HCT116 (cell line): ENCODE data around the gene ADK. TPM values are rescaled to one million over a fixed set of nuclear protein-coding genes. Genes with fewer than 3 reads are reported as not detected.

Source experiments
- ATAC-seq: fragments of 200-7000 bp; cut with Tn5 transposase; 2 replicates; pipeline ENCODE4 v1.9.1; 2020; ENCODE audit warnings: mild to moderate bottlenecking, moderate library complexity
- BruUV-seq: library from RNA; stranded (reverse); fragments of 400-500 nt; replicated peaks from 2 replicates; lab custom pipeline; 2021; lab: Mats Ljungman, UMichigan
- CTCF ChIA-PET: fragments of 300-600 bp; sonication (Branson Sonifier 250); formaldehyde crosslinking; loops from one replicate; lab custom pipeline; 2021; ENCODE audit warnings: antibody characterized with exemption; lab: Charles Lee
- POLR2A ChIA-PET: fragments of 300-600, 350-600 bp; sonication (Branson Sonifier 250); formaldehyde crosslinking; loops from one replicate; lab custom pipeline; 2021; ENCODE audit warnings: antibody characterized with exemption; lab: Charles Lee
- RAD21 ChIA-PET, 2 experiments: fragments of 300-600 bp; sonication (Branson Sonifier 250); formaldehyde crosslinking; loops; one replicate each; lab custom pipeline; 2023; ENCODE audit warnings: low total read pairs in 2 of 2; ENCODE audit not compliant: uncharacterized antibody in 2 of 2, unreplicated experiment in 2 of 2, low non-redundant PET in 1 of 2; lab: Charles Lee
- DNase-seq: peaks from one replicate; pipeline ENCODE4 v3.0.0-alpha.2; 2010; ENCODE audit warnings: low read depth, low spot score
- H2AFZ ChIP-seq: fragments of 200-600 bp; shearing (Covaris generic), sonication (generic); 2 replicates; pipeline ENCODE4 v1.6.1; 2017; ENCODE audit warnings: low read depth, mixed run types, mixed read lengths, antibody characterized with exemption, low read length; ENCODE audit not compliant: poor library complexity, severe bottlenecking
- H3K27ac ChIP-seq: 2 replicates; pipeline ENCODE4 v1.5.1; 2012; ENCODE audit warnings: low read depth, low read length
- H3K27me3 ChIP-seq: fragments of 200-600 bp; sonication (generic); 2 replicates; pipeline ENCODE4 v1.6.1; 2016; ENCODE audit warnings: mixed run types, low read length, mixed read lengths; ENCODE audit not compliant: insufficient read depth
- H3K36me3 ChIP-seq, 2 experiments: fragments of 200-500 bp in 1 of 2; fragments of 200-600 bp in 1 of 2; sonication (Bioruptor generic) in 1 of 2; sonication (generic) in 1 of 2; 2 replicates each; pipeline versions ENCODE4 v1.5.1 to v1.6.1; 2014 to 2016; ENCODE audit warnings: low read length in 2 of 2, inconsistent platforms in 1 of 2, mixed read lengths in 1 of 2, mixed run types in 1 of 2; ENCODE audit not compliant: insufficient read depth in 2 of 2, control insufficient read depth in 1 of 2
- H3K4me1 ChIP-seq, 2 experiments: fragments of 200-600 bp in 1 of 2; sonication (generic) in 1 of 2; 2 replicates each; pipeline versions ENCODE4 v1.5.1 to v1.6.1; 2012 to 2017; ENCODE audit warnings: low read length in 2 of 2, inconsistent platforms in 1 of 2, mild to moderate bottlenecking in 1 of 2, mixed read lengths in 1 of 2, mixed run types in 1 of 2, moderate library complexity in 1 of 2; ENCODE audit not compliant: insufficient read depth in 2 of 2, control insufficient read depth in 1 of 2
- H3K4me2 ChIP-seq: fragments of 200-600 bp; sonication (generic); 2 replicates; pipeline ENCODE4 v1.6.1; 2017; ENCODE audit warnings: mixed run types, low read length, mixed read lengths
- H3K4me3 ChIP-seq, 2 experiments: fragments of 200-600 bp in 1 of 2; sonication (generic) in 1 of 2; replicated peaks in 1 of 2; 2 replicates each; pipeline ENCODE4 v1.5.1; 2011 to 2016; ENCODE audit warnings: low read length in 2 of 2, control low read depth in 1 of 2, low read depth in 1 of 2, mild to moderate bottlenecking in 1 of 2, mixed read lengths in 1 of 2, mixed run types in 1 of 2
- H3K79me2 ChIP-seq: fragments of 200-600 bp; sonication (generic); 2 replicates; pipeline ENCODE4 v1.6.1; 2017; ENCODE audit warnings: mild to moderate bottlenecking, mixed run types, low read length, moderate library complexity, mixed read lengths; ENCODE audit not compliant: insufficient read depth
- H3K9ac ChIP-seq: fragments of 200-600 bp; sonication (generic); 2 replicates; pipeline ENCODE4 v1.6.1; 2016; ENCODE audit warnings: low read length, mixed read lengths
- H3K9me2 ChIP-seq: fragments of 200-600 bp; sonication (generic), shearing (Covaris generic); 2 replicates; pipeline ENCODE4 v1.6.1; 2017; ENCODE audit warnings: mixed run types, mild to moderate bottlenecking, moderate library complexity; ENCODE audit not compliant: insufficient read depth
- H3K9me3 ChIP-seq, 2 experiments: fragments of 200-500 bp in 1 of 2; fragments of 200-600 bp in 1 of 2; sonication (Bioruptor generic) in 1 of 2; sonication (generic) in 1 of 2; 2 replicates each; pipeline ENCODE4 v1.6.1; 2014 to 2017; ENCODE audit warnings: low read length in 2 of 2, mixed read lengths in 2 of 2, inconsistent platforms in 1 of 2, low read depth in 1 of 2, mild to moderate bottlenecking in 1 of 2, mixed run types in 1 of 2, moderate library complexity in 1 of 2; ENCODE audit not compliant: control insufficient read depth in 1 of 2, insufficient read depth in 1 of 2
- H4K20me1 ChIP-seq: fragments of 200-600 bp; sonication (generic), shearing (Covaris generic); 2 replicates; pipeline ENCODE4 v1.6.1; 2017; ENCODE audit warnings: mixed run types, mild to moderate bottlenecking, moderate library complexity; ENCODE audit not compliant: insufficient read depth
- CBX3 ChIP-seq: IDR thresholded peaks from 2 replicates; pipeline ENCODE4 v1.6.1; 2012; ENCODE audit warnings: low read depth
- CEBPB ChIP-seq: IDR thresholded peaks from 2 replicates; pipeline ENCODE4 v1.6.1; 2012; ENCODE audit warnings: low read depth
- ELF1 ChIP-seq: IDR thresholded peaks from 2 replicates; pipeline ENCODE4 v1.6.1; 2012; ENCODE audit warnings: low read depth, borderline replicate concordance
- EZH2phosphoT487 ChIP-seq: fragments of 200-600 bp; IDR thresholded peaks from 2 replicates; pipeline ENCODE4 v1.6.1; 2018; ENCODE audit warnings: antibody characterized with exemption, borderline replicate concordance
- FOSL1 ChIP-seq: IDR thresholded peaks from 2 replicates; pipeline ENCODE4 v1.6.1; 2012; ENCODE audit warnings: low read depth
- JUND ChIP-seq: IDR thresholded peaks from 2 replicates; pipeline ENCODE4 v1.6.1; 2012
- RAD21 ChIP-seq: IDR thresholded peaks from 2 replicates; pipeline ENCODE4 v1.6.1; 2012; ENCODE audit warnings: low read depth, mild to moderate bottlenecking
- SIN3A ChIP-seq: IDR thresholded peaks from 2 replicates; pipeline ENCODE4 v1.6.1; 2012; ENCODE audit warnings: low read depth
- SP1 ChIP-seq: IDR thresholded peaks from 2 replicates; pipeline ENCODE4 v1.6.1; 2012; ENCODE audit warnings: low read depth
- SRF ChIP-seq: IDR thresholded peaks from 2 replicates; pipeline ENCODE4 v1.6.1; 2012; ENCODE audit warnings: low read depth
- TCF7L2 ChIP-seq: IDR thresholded peaks from 2 replicates; pipeline ENCODE4 v1.7.0; 2011; ENCODE audit warnings: borderline replicate concordance, inconsistent platforms; ENCODE audit not compliant: insufficient read depth, insufficient read length; ENCODE audit errors: extremely low read depth
- YY1 ChIP-seq: IDR thresholded peaks from 2 replicates; pipeline ENCODE4 v1.6.1; 2011; ENCODE audit warnings: low read length, low read depth, moderate library complexity, mild to moderate bottlenecking; ENCODE audit not compliant: insufficient replicate concordance; ENCODE audit errors: extremely low read depth
- ZNF274 ChIP-seq: fragments of 200-500 bp; sonication (Bioruptor generic); IDR thresholded peaks from 2 replicates; pipeline ENCODE4 v1.6.1; 2014; ENCODE audit warnings: mild to moderate bottlenecking, low read depth, low read length, inconsistent platforms
- intact Hi-C: fragments of 100-400 bp; cut with micrococcal nuclease; formaldehyde crosslinking; loops from 2 replicates; pipeline ENCODE4 v1.10.0; 2022
- total RNA-seq: library from RNA; stranded (reverse); gene quantifications from one replicate; pipeline ENCODE4 v1.2.1, GENCODE V29; 2021; ENCODE audit not compliant: unreplicated experiment
- TF ChIP-seq, protein P1 (sequence below): IDR thresholded peaks from 2 replicates; pipeline ENCODE4 v1.6.1; 2012; ENCODE audit warnings: low read depth
- TF ChIP-seq, protein P2 (sequence below): IDR thresholded peaks from 2 replicates; pipeline ENCODE4 v1.6.1; 2012
- TF ChIP-seq, protein P3 (sequence below): IDR thresholded peaks from 2 replicates; pipeline ENCODE4 v1.6.1; 2012
- TF ChIP-seq, protein P4 (sequence below): IDR thresholded peaks from 2 replicates; pipeline ENCODE4 v1.6.1; 2011; ENCODE audit warnings: mild to moderate bottlenecking, low read length, moderate library complexity; ENCODE audit not compliant: insufficient replicate concordance; ENCODE audit errors: extremely low read depth

ADK gene
- total RNA-seq, 1 experiment from 2014 or later = 55.0 TPM

DNA sequence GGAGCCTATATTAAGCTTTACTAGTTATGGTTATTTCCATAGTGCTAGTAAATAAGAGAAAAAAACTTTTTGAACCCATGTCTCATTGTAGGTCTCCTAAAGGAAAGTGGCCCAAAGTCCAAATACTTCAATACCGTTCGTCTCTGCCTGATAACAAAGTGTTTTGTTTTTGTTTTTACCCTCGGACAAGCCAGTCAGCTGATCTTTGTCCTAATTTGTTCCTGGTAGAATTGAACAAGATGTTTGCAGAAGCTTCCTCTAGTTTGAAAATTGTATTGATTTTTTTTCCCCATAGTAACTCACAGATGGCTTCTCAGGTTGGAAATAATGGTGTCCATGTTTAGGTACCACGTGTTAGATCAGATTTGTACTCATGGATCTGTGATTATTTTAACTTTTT, 339.5 kb downstream of the ADK start (continued):
- TF ChIP-seq, protein P1, sequence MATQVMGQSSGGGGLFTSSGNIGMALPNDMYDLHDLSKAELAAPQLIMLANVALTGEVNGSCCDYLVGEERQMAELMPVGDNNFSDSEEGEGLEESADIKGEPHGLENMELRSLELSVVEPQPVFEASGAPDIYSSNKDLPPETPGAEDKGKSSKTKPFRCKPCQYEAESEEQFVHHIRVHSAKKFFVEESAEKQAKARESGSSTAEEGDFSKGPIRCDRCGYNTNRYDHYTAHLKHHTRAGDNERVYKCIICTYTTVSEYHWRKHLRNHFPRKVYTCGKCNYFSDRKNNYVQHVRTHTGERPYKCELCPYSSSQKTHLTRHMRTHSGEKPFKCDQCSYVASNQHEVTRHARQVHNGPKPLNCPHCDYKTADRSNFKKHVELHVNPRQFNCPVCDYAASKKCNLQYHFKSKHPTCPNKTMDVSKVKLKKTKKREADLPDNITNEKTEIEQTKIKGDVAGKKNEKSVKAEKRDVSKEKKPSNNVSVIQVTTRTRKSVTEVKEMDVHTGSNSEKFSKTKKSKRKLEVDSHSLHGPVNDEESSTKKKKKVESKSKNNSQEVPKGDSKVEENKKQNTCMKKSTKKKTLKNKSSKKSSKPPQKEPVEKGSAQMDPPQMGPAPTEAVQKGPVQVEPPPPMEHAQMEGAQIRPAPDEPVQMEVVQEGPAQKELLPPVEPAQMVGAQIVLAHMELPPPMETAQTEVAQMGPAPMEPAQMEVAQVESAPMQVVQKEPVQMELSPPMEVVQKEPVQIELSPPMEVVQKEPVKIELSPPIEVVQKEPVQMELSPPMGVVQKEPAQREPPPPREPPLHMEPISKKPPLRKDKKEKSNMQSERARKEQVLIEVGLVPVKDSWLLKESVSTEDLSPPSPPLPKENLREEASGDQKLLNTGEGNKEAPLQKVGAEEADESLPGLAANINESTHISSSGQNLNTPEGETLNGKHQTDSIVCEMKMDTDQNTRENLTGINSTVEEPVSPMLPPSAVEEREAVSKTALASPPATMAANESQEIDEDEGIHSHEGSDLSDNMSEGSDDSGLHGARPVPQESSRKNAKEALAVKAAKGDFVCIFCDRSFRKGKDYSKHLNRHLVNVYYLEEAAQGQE = no peak
- TF ChIP-seq ELF1 = no peak
- TF ChIP-seq, protein P2, sequence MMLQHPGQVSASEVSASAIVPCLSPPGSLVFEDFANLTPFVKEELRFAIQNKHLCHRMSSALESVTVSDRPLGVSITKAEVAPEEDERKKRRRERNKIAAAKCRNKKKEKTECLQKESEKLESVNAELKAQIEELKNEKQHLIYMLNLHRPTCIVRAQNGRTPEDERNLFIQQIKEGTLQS = no peak

DNA sequence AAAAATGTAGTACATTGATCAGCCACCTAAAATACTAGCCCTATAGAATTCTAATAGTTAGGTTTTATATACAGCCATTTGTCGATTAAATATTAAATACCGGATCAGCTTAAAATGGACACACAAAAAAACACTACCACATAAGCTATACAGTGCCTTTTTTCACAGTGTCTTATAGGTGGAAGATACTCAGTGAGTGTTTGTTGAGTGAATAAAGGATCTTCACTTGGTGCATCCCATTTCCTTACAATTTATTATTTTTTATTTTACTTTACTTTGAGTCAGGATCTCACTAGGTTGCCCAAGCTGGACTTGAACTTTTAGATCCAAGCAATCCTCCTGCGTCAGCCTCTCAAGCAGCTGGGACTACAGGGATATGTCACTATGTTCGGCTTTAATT, 340.0 kb downstream of the ADK start:
- Histone ChIP-seq H3K9me3 (no peaks in the 10 kb centered on the region), H3K4me1 (no peaks in the 10 kb centered on the region), H3K9ac (no peak overlapping the region), H3K4me2 (no peak overlapping the region), H2AFZ (no peak overlapping the region), H3K9me2 (no peaks in the 10 kb centered on the region), H4K20me1 (no peaks in the 10 kb centered on the region), H3K36me3 (no peaks in the 10 kb centered on the region), H3K79me2 (no peaks in the 10 kb centered on the region), H3K27me3 (no peaks in the 10 kb centered on the region), H3K4me3 (no peak overlapping the region), H3K27ac (no peak overlapping the region)
- intact Hi-C loops = no loop called here
- DNase-seq = no peak
- CTCF ChIA-PET = no interaction called here
- ATAC-seq = no peak
- RAD21 ChIA-PET = no interaction called here
- TF ChIP-seq RAD21 (no peak), SRF (no peak), SP1 (no peak), TCF7L2 (no peak), CBX3 (no peak), JUND (no peak), CEBPB (no peak), FOSL1 (no peak), YY1 (no peak), SIN3A (no peak), EZH2phosphoT487 (no peak), ZNF274 (no peak)
- TF ChIP-seq, protein P3, sequence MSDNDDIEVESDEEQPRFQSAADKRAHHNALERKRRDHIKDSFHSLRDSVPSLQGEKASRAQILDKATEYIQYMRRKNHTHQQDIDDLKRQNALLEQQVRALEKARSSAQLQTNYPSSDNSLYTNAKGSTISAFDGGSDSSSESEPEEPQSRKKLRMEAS = no peak
- TF ChIP-seq, protein P2 = no peak
- TF ChIP-seq, protein P4, sequence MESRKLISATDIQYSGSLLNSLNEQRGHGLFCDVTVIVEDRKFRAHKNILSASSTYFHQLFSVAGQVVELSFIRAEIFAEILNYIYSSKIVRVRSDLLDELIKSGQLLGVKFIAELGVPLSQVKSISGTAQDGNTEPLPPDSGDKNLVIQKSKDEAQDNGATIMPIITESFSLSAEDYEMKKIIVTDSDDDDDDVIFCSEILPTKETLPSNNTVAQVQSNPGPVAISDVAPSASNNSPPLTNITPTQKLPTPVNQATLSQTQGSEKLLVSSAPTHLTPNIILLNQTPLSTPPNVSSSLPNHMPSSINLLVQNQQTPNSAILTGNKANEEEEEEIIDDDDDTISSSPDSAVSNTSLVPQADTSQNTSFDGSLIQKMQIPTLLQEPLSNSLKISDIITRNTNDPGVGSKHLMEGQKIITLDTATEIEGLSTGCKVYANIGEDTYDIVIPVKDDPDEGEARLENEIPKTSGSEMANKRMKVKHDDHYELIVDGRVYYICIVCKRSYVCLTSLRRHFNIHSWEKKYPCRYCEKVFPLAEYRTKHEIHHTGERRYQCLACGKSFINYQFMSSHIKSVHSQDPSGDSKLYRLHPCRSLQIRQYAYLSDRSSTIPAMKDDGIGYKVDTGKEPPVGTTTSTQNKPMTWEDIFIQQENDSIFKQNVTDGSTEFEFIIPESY = no peak
- BruUV-seq = no TSS peak
- POLR2A ChIA-PET = no interaction called here
